ENCODE results near the gene TMEM208.

Gene TMEM208

DNA sequence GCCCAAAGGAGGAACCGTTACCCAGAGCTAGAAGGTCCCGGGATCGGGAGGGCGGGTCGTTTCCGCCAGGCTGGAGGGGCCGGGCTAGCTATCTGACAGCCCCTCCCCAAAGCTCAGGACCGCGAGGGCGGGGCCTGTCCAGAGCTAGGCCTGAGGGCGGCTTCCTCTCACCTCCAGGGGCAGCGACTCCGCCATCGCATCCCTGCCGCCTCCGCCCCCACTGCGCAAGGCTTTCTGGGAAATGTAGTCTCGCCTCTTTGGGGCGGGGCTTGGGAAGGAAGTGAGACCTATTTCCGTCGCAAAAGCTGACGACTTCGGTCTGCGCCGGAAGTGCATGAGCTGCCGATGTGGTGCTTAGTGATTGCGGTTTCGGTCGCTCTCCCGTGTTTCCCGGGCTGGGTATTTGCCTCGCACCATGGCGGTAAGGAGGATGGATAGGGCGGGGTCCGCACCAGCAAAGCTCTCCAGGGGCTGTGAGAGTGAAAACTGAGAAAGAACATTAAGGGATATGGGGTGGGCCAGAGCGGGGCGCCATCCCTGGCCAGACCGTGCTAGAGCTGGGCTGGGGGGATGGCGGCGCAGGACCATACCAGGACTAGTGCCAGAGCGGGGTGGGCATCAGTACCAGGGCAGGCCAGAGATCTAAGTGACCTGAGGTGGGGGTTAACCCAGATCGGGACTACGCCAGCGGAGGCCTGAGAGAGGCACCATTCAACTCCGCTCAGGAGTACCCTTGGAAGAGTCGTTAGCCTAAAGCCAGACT, at the start of gene TMEM208:
TSS of gene TMEM208 (plus strand) at position 327 of the 763 bp plus-strand sequence. CDS start at position 416, 89 bp downstream.
- DNase-seq = peak; percentile 99
- in situ Hi-C loops (cut with MboI; ENCODE audit: low pct_unique_long_range_greater_than_20kb, low sequenced_read_pairs) = no loop called here

DNA sequence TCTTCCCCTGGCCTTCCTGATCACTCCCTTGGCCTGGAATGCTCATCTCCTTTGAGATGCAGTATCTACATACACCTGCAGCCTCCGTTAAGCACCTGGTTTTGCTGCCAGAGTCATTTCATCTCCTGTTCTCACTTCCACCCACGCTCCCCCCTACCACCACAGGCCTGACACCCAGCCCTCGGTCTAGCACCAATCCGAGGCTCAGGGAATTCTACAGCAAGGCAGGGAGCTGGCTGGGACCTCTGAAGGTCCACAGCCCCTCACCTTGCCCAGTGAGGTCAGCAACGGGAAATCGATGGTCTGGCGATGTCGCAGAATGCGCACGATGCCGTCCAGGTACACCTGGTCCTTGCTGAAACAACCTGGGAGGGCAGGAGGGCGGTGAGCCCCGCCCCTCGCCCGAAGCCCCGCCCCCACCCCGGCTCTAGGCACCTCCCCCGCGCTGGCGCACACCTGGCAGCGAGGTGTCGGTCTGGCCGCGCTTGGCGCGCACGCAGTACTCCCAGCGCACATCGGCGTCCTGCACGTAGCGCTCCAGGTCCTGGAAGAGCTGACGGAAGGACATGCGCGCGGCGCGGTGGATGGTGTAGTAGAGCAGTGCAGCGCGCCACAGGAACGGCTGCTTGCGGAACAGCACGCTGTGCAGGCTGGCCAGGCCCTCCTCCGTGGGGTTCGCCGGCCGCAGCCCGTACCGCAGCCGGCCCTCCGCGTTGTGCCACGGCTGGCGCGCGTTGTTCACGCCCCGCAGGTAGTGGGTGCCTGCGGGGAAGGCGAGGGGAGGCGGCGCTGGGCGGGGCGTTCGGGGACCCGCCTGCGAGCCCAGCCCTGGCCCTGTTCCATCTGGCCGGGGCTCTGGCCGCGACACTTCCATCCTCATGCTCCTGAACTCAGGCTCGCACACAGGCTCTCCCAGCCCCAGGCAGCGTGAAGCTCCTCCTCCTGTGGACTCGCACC, 48.9 kb upstream of the TMEM208 start:
- in situ Hi-C loops (cut with MboI; ENCODE audit: low pct_unique_long_range_greater_than_20kb, low sequenced_read_pairs) = no loop called here
- DNase-seq = no peak

DNA sequence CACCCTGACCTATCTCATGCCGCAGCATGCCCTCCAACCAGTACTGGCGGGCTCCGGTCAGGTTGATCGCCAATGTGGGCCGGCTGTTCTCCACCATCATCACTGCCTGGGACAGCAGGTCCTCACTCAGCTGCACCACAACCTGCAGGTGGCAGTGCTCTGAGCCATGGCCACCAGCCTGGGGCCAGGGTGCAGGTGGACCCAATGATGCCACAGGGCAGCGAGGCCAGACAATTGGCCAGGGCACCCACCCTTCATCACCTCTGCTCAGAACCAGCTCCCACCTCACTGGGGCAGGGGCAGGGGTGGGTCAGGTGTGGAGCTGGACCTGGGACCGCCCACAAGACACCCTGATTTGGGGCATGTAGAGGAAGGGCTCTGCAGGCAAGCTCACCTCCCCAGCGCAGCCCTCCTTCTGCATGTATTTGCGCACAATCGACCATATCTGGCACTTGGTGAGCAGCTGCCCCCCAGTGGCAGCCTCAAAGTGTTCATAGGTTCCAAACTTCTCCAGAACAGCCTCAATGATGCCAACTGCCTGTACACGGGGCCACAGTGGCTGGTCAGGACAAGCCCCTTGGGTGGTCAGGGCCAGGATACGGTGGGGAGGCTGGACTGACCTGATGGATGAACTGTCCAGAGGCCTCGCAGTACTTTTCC, 47.4 kb upstream of the TMEM208 start:
- DNase-seq = peak; percentile 25
- in situ Hi-C loops (cut with MboI; ENCODE audit: low pct_unique_long_range_greater_than_20kb, low sequenced_read_pairs) = no loop called here

DNA sequence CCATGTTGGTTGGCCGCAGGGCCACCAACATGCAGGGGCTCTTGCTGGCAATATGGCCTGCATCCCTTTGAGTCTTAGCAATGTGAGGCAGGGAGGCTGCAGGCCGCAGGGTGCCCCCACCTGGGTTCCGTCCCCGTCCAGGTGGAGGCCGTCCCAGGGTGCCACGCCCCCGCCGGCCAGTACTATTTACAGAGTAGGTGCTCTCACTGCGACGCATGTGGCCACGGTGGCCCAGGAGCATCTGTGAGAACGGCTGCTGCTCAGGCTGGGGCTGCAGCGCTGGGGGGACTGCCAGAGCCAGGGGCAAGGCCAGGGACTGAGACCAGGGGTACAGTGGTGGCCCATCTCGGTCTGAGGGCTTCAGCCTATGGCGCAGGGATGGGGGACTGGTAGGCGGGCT, 46.8 kb upstream of the TMEM208 start:
- in situ Hi-C loops (cut with MboI; ENCODE audit: low pct_unique_long_range_greater_than_20kb, low sequenced_read_pairs) = no loop called here

DNA sequence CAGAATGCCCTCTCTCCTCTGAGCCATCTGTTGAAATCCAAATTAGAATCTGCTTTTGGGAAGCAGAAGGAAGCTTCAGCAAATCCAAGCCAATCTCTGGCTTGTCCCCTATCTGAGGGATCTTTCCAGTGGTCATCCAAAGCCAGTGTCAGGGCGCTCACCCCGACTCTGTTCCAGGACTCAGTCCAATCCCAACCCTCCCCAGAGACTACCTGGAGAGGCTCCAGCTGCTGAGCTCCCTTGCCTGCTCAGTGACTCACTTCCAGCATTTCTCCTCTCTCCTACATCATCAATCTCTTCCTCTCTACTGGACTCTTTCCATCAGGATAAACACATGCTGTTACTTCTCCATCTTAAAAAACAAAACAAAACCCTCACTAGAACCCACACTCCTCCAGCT, 45.6 kb upstream of the TMEM208 start:
- DNase-seq = no peak
- in situ Hi-C loops (cut with MboI; ENCODE audit: low pct_unique_long_range_greater_than_20kb, low sequenced_read_pairs) = no loop called here

More for the DNA sequence above, 46.8 kb upstream of the TMEM208 start:
- no peak for DNase-seq

DNA sequence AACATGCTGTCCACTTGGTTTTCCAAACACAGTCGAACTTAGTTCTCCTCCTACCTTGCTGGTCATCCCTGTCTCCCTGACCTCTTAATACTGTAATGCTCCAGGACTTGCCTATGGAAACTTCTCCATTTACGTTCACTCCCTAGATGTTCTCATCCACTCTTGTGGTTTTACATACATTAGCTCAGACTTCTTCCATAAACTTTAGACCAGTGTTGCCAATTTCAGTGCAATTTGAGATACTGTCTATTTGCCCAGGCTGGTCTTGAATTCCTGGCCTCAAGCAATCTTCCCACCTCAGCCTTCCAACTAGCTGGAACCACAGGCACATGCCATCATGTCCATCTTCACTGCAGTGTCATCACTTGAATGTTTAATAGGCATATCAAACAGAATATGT, 44.6 kb upstream of the TMEM208 start:
- DNase-seq = peak; percentile 27
- in situ Hi-C loops (cut with MboI; ENCODE audit: low pct_unique_long_range_greater_than_20kb, low sequenced_read_pairs) = no loop called here

DNA sequence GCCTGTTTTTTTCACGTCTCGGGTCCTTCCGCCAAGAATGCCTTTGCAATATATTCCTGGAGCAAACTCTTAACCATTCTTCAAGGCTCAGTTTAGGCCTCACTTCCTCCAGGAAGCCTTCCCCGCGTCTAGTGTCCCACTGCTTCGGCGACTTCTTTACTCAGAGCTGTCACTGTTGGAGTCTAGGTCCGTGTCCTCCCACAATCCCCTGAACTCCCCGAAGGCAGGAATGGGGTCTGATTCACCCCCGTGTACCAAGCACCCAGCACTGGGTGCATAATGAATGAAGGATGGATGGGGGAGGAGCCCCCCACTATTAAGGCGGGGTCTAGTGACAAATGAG, 43.7 kb upstream of the TMEM208 start:
- in situ Hi-C loops (cut with MboI; ENCODE audit: low pct_unique_long_range_greater_than_20kb, low sequenced_read_pairs) = no loop called here
- DNase-seq = no peak

DNA sequence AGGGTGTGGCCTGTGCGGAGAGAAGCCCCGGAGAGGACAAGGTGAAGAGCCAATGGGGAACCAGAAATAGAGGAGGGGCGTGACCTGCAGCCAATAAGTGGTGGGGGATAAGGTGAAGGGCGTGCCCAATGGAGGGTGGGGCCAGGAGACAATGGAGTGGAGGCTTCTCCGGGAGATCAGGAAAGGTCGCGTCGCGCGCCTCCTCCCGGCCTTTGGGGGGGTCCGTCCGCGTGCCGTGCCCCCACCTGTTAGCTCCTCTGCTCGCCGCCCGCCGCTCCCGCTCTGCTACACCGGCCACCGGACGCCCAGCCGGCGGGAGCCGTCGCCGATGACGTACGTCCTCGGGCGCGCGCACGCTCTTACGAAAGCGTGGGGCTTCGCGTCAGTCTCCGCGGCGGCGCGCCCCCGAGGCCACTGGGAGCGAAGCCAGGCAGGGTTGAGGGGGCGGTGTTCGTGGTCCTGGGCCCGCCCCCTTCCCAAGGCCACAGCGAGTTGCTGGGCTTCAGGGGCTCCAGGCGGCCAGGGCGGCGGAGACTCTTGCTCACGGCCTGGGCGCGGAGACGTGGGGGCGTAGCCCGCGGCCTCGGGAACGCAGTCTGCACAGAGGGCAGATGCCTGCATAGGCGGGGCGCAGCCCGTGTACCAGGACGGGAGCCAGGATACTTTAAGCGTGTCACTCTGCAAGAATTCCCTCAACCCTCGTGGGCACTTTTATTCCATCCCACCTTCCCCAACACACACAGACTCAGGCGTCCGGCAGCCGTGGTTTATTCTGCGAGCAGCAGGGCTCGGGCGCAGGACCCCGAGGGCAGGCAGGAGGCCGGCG, 43.1 kb upstream of the TMEM208 start, which contains the start of gene MATCAP1:
TSS of gene MATCAP1 (minus strand) at position 337 of the 826 bp plus-strand sequence. CDS start 3,353 bp downstream, outside the sequence.
- in situ Hi-C loops (cut with MboI; ENCODE audit: low pct_unique_long_range_greater_than_20kb, low sequenced_read_pairs) = no loop called here
- peak; percentile 98 for DNase-seq

DNA sequence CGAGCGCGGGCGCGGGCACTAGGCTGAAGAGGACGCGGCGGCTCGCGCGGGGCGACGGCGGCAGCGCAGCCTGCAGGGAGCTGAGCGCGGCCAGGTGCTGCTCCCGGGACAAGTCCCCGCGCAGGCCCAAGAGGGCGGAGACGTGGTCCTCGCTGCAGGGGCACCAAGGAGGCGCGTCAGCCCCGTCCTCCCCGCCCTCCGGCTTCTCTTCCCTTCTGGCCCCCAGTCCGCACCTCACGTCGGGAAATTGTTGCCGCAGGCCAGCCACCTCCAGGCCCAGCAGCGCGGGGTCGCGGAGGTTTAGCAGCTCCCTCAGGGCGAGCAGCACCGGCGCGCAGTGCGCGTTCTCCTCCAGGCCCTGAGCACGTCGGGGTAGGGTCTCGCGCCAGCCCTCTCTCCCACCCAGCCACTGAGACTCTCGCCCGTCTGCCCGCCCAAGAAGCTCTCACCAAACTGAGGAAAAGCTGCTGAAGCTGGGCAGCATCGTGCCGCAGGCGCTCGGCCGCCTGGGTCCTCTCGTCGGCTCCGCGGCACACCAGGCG, 42.4 kb upstream of the TMEM208 start:
- in situ Hi-C loops (cut with MboI; ENCODE audit: low pct_unique_long_range_greater_than_20kb, low sequenced_read_pairs) = no loop called here
- no peak for DNase-seq

DNA sequence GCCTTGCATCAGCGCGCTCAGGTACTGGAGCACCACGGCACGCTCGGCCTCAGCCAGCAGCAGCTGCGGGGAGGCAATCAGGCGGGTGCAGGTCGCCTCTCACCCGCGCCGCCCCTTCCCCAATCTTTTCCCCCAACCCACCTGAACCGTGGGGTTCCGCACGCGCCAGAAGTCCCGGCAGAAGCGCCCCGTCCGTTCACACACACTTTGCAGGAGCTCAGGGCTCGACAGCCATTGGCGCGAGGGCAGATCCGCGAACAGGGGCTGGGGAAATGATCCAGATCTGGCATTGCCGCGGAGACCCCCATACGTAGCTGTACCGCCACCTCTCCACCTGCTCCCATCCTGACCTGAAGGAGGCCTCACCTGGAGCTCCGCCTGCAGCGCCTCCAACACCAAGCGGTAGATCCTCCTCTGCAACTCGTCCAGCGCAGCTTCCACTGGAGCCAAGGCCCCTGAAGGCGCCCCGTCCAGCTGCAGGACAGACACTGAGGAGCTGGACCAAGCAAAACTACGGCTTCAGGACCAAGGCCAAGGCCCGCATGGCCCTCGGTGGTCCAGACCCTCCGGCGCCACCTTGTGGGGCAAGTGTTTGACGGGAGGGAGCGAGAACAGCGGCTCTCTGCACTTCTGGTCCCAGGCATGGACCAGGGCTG, 41.8 kb upstream of the TMEM208 start:
- peak; percentile 88 for DNase-seq
- in situ Hi-C loops (cut with MboI; ENCODE audit: low pct_unique_long_range_greater_than_20kb, low sequenced_read_pairs) = no loop called here

DNA sequence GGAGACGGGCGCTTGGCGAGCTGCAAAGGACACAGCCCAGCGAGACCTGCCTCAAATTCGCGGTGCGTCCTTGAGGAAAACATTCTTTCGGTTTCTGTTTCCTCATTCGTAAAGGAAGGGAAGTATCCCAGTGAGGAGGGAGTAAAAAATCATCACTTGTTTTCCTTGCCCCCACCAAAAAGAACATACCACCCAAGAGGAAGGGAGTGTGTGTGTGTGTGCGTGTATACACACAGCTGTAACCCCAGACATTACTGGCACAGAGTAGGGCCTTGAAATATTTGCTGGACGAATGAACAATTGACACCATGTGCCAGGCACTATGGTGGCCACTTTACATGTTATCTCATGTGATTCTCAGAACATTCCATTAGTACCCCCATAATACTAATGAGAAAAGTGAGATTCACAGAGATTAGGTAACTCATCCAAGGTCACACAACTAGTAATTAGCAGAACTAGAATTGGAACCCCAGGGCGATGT, 41.2 kb upstream of the TMEM208 start:
- in situ Hi-C loops (cut with MboI; ENCODE audit: low pct_unique_long_range_greater_than_20kb, low sequenced_read_pairs) = no loop called here
- DNase-seq = no peak

DNA sequence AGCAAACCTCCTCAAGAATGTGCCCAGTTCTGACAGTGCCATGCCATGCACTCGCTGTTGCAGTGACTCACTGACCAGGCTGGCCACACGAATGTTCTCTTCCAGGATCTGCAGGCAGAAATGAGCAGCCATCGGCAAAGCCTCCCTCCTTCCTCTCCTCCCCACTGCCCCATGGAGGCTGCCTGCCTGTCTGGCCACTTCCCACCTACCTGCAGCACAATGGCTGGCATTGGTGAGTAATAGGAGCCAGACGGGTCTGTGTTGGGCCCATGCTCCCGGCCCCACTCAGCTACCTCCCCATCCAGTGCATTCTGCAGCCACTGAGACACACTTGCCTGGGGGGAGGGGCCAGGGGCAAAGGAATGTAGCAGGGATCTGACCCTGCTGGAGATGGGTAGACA, 40.4 kb upstream of the TMEM208 start:
- in situ Hi-C loops (cut with MboI; ENCODE audit: low pct_unique_long_range_greater_than_20kb, low sequenced_read_pairs) = no loop called here
- no peak for DNase-seq

DNA sequence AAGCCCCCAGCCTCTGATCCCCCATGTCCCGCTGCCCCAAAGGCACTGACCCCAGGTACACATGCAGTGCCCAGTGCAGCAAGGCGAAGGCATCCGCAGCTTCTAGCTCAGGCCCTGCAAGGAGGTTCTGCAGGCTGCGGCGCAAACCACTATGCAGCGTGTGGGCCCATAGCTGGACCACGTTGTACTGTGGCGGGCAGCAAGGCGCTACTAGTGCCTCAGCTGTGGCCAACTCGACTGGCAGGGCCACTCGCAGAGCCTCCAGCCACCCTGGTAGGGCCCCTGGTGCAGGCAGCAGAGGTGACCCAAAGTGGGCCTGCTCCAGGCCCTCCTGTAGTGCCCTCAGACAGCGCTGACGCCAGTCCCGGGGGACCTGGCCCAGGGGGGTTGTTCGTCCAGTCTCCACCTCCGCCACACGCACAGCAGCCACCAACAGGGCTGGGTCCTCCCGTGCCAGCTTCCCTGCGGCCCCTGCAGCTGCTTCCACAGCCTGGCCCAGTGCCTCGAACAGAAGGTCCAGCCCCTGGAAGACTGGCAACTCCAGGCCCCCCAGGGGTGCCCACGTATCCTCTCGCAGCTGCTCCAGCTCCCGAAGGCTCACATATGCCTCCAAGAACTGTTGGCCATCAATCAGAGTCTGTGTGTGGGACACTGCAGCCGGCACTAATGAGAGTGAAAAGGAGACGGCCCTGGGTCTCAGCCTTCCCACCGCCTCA, 39.6 kb upstream of the TMEM208 start:
- DNase-seq = no peak
- in situ Hi-C loops (cut with MboI; ENCODE audit: low pct_unique_long_range_greater_than_20kb, low sequenced_read_pairs) = no loop called here

DNA sequence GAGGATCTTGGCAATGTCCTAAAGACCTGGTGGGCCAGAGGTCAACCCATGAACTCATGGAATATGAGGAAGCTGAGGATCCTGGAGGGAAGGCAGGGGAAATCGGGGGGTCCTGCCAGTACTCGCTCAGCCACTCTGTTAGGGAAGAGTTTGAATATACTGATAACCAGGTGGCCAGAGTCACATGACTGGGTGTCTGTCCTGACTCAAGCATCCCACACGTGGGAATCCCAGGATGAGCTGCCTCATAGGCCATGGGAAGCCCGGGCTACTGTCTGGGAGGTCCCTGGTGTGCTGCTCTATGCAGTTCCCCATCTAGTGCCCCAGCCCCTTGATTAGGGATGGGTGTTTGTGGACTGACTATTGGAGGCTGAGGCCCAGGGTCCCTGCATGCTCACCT, 38.6 kb upstream of the TMEM208 start:
- in situ Hi-C loops (cut with MboI; ENCODE audit: low pct_unique_long_range_greater_than_20kb, low sequenced_read_pairs) = no loop called here
- no peak for DNase-seq

DNA sequence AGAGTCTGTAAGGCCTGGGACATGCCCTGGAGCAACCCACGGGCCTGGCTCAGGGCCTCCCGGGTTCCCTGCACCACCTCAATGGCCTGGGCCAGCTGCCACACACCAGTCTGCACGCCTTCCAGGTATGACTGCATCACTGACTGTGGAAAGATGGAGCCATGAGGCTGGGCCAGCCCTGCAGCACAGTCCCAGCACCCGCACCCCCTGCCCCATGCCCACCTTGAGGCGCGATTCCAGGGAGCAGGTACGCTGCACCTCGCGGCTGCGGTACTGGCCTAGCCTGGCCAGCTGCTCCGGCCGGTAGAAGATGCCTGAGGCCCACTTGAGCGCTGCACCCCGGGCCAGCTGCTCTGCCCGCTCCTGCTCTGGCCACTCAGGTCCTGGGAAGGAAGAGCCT, 38.1 kb upstream of the TMEM208 start:
- no peak for DNase-seq
- in situ Hi-C loops (cut with MboI; ENCODE audit: low pct_unique_long_range_greater_than_20kb, low sequenced_read_pairs) = no loop called here

DNA sequence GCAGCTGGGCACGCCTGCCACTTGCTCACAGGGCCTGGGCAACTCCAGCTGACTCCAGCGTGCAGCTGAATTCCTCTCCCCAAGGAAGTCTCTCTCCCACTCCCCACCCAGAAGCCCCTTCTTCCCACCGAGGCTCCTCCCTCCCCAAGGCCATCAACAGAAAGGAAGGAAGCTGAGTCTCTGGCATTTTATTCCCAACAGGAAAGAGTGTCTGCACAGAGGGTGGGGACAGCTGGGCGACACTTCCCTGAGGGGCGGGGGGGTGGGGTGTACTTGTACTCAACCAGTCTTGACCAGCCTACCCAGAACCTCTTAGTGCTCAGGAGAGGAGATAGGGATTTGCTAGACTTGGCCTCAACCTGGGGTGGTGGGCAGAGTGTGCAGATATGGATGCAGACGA, 36.9 kb upstream of the TMEM208 start, which contains the start of gene EXOC3L1:
TSS of gene EXOC3L1 (minus strand) at position 96 of the 400 bp plus-strand sequence. CDS start 460 bp downstream, outside the sequence.
- in situ Hi-C loops (cut with MboI; ENCODE audit: low pct_unique_long_range_greater_than_20kb, low sequenced_read_pairs) = no loop called here
- DNase-seq = no peak

Measured in KBM-7 (cell line).